A204.1 (cell line): ENCODE results near the gene POU2F3.
"Not testable (repeated sequence)": the region's sequence is repeated elsewhere in the genome, so short reads cannot be mapped to it uniquely, and the experiment has no call there.

Source experiments
- FAIRE-seq: peaks from 2 replicates; lab custom pipeline; 2012; peaks lifted over from hg19 to GRCh38; lab: Jason Lieb, UNC

POU2F3 gene

DNA sequence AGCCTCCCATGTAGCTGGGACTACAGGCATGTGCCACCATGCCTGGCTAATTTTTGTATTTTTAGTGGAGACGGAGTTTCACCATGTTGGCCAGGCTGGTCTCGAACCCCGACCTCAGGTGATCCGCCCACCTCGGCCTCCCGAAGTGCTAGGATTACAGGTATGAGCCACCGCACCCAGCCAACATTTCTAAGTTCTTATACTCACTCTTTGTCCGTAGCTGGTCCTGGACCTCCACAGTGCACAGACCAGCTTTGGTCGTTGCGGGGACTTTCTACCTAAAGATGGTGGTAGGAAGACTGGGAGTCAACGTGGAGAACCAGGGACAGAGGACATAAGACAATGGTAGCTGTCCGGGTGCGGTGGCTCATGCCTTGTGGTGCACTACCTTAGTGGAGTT is 13.4 kb downstream of the POU2F3 start:
- not testable (repeated sequence) for FAIRE-seq

DNA sequence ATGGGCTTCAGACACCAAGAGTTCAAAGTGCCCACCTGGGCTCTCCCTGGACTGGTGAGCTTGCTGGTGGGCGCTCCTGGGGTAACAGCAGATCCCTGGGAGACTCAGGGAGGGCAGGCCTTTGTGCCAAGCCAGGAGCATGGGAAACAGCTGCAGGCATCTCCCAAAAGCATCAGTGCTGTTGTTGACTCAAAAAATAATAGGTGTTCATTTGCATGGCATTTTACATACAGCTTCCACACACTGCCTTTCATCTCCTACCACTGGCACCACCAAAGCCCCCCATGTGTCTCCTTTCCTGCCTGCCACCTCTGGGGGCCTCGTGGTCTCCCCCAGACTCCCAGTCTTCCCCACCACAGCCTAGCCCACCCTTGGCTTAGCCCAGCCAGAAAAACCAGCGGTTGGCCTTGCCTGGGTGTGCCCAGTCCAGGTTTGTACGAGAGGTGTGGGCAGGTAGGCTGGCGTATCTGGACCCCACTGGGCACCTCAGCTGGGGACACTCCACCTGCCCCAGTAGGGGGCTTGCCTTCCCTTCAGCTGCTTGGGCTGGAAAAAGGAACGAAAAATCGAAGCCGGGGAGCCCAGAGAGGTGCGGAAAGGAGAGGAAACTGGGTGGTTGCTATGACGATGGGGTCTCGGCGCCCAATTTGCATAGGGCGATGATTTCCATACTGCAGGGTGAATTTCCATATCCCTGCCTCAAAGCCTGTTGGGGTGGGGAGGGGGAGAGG is 15.0 kb downstream of the POU2F3 start:
- no peak for FAIRE-seq

DNA sequence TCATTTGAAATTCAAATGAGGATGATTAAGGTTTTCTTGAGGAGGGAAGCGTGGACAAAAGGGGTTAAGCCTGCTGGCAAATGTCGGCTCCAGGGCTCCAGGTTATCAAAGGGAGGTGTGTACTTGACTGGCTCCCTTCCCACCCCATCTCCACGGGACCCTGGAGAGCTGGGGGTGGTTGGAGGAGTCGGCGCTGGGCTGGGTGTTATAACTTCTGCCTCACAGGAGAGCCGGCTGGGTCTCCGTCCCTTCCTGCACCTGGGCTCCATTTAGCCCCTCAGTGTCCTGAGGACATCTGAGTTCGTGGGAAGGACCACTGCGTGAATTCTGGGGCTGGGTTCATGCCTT is 15.6 kb downstream of the POU2F3 start:
- no peak for FAIRE-seq

DNA sequence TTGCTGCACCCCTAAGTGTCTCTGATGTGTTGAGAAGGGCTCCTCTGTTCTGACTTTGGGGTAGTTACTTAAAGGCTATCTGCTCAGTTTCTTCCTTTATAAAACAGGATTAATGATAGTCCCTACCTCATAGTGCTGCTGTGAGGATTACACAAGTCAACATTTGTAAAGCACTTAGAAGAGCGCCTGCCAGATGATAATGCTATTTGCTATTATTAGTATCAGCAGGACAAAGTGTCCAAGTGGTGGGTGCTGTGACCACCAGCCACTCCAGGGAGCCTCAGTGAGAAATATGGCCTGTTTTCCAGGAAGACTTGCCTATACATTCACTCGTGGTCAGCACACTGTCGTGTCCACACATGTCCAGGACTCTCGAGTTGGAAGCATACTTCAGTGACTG is 16.2 kb downstream of the POU2F3 start:
- FAIRE-seq, result no peak

DNA sequence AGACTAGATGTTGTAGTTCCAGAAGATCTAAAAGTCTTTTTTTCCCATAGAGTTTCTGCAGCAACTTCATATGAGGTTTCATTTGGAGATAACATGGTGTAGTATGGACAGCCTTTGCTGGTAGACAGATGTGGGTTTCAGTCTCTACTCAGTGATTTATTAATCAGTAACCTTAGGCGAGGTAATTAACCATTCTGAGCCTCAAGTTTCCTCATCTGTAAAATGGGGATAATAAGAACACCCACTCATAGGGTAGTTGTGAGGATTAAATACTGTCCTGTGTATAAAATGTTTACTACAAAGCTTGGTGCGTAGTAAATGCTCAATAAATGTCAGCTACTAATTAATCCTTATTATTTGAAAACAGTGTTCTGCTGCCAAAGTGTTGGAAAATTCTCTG is 16.8 kb downstream of the POU2F3 start:
- FAIRE-seq, result no peak

DNA sequence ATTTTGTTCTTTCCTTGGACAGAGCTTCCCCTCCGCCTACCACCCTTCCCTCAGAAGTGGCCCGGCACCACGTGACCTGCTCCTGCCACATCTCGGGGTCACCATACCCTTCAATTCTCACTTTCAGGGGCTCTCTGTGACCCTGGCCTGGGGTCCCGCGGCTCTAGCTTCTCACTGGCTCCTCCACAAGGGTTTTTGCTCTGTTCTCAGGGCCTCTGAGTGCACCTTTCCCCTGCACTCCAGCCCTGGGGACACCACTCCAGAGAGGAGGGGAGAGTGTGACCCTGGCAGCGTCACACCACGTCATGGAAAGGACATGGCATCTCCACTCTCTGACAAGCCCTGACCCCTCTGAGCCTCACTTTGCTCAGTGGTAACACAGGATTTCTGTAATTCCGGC is 17.4 kb downstream of the POU2F3 start:
- no peak for FAIRE-seq

DNA sequence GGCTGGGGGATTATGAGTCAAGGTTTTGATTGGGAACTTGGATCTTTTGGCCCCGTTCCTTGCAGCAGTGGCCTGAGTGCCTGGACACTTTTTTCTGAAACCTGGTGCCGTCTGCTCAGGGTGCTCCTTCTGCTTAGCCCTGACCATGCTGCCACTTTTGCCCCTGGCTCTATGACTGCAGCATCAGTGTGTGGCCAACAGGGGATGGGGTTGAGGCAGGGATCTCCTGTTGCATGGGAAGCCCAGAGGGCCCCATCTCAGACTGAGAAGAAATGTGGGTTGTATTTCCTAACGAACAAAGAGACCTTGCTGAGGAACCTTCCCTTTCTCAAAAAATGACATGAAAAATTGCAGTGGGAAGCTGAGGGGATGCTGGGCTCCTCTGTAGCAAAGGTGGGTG is 18.7 kb downstream of the POU2F3 start:
- FAIRE-seq, result no peak

DNA sequence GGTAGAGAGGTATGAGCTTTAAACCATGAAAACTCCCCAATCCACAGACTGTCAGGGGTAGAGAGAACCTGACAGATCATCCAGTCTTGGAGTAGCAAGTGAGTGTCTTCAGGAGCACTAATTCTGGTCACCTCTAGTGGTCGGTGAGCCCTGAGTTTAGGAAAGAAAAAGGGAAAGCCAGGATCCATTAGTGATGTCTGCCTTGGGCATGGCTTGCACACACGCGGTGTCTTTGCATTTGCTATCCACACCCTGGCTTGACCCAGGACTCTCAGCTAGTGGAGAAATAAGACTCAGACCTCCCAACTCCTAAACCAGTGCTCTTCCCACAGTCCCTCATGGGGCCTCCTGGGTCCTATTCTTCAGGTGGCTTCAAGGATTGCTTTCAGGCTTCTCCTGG is 19.3 kb downstream of the POU2F3 start:
- no peak for FAIRE-seq

DNA sequence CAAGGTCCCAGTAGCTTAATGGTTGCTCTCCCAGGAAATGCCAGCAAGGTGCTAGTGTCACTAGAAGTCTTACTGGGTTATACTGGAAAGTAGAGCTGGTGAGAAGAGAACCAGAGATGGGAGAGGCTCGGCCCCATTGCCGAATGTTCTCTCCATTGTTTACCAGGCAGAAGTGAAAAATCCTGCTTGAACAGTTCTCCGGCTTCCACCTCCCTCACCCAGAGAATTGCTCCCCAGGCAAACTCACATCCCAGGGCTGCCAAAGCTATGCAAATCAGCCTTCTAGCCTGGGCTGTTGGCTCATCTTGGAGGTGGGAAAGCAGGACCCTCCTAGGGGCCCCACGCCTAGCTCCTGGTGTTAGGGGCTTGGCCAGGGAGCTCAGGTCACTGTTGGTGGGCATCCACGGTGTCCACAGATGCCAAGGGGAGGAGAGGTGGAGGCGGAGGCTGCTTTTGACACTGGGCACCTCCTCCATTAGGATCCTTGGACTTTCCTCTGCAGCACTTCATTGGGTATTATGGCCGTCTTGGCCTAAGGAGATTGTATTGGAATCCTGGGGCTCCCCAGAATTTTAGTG is 20.1 kb downstream of the POU2F3 start:
- FAIRE-seq, result no peak

DNA sequence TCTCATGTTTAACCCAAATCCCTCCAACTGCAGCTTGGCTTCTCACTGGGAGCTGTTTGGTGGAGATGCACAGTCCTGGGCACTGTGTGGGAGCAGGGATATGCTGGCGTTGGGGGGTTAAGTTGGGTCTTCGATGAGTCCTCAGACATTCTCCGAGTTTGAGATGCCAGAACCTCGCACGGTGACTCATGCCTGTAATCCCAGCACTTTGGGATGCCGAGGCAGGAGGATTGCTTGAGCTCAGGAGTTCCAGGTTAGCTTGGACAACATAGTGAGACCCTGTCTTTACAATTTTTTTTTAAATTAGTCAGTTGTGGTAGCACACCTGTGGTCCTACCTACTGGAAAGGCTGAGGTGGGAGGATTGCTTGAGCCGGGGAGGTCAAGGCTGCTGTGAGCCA is 20.7 kb downstream of the POU2F3 start:
- FAIRE-seq, result no peak

DNA sequence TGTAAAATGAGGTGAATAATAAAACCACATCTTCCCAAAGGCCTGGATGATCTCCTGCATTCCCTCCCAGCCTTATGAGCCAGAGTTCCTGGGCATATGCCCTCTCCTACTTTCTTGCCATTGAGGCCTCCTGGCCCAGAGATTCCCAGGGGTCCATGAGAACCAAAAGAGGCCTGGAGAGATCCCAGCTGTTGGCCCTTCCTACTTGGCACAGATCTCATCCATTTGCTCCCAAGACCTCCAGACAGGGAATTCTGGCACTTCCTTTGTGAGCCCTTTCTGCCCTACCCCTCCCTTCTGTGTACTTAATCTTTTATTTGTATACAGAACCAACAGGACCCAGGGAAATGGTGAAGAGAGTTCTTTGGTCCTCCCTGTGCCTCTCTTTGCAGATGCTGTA is 21.4 kb downstream of the POU2F3 start:
- FAIRE-seq, result no peak

DNA sequence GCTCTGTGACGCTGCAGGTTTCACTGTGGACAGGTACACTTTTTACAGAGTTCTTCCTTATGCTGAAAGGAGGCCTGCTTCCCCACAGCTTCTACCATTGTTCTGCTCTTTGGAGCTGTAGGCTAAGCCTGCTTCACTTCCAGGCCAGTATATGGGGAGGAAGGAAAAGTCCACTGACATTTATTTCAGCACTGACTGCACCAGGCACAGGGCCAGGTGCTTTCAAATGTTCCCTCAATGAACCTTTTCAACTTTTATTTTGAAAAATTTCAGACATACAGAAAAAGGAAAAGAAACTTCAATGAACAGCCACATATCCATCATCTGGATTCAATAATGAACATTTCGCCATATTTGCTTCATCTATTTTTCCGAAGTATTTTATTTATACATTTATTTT is 22.0 kb downstream of the POU2F3 start:
- FAIRE-seq, result no peak

DNA sequence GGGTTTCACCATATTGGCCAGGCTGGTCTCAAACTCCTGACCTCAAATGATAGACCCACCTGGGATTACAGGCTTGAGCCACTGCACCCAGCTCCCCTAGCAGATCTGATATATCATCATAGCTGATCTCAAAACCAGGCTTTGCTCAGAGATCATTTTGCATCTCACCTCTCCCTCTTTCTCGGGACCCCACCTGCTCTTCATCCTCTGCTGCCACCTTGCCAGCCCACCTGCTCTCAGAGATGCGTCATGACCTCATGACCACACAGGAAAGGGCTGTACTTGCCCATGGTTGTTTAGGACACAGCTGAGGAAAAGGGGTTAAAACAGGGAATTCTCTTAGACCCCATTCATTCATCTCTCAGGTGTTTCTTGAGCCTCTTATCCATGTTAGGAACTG is 27.4 kb downstream of the POU2F3 start:
- FAIRE-seq, result no peak

DNA sequence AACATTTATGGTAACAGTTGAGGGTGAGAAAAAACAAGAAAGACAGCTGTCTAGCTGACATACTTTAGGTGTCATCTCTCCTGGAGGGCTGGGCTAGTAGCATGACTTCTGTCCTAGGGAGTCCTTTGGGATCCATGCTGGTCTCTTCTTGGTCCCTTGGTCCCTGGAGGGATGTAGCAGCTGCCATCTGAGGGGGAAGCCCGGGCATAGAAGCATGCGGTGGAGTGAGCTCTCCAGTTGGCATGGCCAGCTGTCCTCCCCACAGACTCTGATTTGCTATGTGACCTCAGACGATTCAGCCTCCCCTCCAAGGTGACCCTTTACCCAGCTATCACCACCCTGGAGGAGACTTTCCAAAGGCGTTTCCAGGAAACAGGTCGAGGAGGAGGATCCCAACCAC is 28.7 kb downstream of the POU2F3 start:
- FAIRE-seq, result no peak

DNA sequence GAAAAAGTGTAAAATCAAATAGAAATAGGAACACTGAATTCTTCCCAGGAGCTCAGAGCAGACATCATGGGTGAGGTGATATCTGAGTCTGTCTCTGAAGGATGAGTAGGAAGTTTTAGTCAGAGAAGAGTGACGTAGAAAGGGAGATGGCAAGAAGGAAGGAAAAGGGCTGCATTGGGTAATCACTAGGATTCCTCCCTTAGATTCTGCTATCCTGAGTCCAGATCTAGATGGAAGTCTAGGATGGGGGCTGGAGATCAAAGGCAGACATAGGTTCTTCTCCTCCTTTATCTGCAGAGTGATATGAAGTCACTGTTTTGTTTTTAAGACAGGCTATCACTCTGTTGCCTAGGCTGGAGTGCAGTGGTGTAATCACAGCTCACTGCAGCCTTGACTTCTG is 30.4 kb downstream of the POU2F3 start:
- no peak for FAIRE-seq

DNA sequence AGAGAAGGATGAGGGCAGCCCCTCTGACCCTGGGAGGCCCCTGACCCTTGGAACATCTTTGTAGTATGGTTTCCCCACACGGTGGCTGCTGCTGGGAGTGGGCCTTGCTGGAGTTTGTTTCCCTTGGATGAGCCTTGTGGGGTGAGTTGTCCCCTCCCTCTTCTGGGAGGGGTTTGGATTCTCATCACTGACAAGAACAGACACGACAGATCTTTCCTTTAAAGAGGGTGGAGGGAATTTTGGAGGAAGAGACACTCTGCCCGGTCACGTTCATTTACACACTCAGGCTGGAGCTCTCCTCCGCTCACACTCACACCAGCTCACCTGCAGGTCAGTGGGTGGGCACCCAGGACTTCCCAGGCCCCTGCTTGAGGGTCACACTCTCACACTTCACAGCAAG is 31.7 kb downstream of the POU2F3 start:
- FAIRE-seq, result no peak

DNA sequence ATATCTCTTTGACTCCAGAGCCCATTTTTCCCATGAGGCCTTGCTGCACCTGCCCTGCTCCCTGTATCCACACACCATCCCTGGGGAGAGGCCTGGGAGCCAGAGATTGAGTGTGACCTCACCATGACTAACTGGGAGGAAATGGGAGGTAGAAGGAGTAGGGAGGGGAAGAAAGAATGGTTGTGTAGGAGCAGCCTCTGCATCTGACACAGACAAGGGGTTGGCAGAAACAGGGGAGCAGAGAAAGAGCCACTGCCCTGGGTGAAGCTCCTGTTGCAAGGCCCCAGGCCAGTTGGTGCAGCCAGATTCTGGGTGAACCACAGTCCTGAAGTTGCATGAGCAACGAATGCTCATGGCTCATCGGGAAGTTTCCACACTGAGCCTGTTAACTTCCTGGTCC is 32.4 kb downstream of the POU2F3 start:
- no peak for FAIRE-seq

DNA sequence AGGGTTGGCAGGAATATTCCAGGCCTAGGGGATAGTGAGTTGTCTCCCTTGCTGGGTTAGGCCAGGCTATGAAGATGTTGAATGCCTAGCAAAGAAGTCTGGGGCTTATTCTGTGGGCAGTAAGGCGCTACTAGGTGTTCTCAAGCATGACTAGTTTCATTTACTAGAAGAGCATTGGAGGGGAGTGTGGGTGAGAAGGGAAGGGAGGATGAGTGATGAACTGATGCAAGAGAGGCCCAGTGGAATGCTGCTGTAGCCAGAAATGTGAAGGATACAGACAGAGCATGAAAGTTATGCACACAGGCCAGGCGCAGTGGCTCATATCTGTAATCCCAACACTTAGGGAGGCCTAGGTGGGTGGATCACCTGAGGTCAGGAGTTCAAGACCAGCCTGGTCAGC is 33.5 kb downstream of the POU2F3 start:
- FAIRE-seq, result no peak

DNA sequence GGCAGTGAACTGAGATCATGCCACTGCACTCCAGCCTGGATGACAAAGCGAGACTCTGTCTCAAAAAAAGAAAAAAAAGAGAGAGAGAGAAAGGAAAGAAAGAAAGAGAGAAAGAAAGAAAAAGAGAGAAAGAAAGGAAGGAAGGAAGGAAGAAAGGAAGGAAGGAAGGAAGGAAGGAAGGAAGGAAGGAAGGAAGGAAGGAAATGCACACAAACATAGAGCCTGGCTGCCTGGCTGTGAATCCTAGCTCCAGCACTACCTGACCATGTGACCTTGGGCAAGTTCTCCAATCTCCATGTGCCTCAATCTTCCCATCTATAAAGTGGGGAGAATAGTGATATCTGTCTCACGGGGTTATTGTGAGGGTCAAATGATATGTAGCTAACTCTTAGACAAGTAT is 34.0 kb downstream of the POU2F3 start:
- FAIRE-seq, result not testable (repeated sequence)

DNA sequence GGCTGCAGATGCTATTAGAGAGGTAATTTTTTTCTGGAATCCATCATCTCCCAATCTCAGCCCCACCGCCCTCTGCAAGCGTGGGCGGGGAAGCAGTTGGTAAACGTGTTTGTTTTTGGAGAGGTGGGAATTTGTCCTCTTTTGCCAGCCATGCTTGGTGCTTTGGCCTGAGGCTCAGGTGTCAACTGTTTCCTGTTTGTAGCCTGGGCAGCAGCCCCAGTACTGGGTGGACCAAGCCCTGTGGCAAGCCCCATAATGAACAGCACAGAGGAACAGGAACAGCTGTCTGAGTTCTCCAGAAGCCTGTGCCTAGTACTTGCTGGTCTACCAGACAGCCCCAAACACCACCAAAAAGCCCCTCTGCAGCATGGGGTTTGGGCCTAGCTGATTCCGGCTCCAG is 39.6 kb downstream of the POU2F3 start:
- FAIRE-seq, result no peak

DNA sequence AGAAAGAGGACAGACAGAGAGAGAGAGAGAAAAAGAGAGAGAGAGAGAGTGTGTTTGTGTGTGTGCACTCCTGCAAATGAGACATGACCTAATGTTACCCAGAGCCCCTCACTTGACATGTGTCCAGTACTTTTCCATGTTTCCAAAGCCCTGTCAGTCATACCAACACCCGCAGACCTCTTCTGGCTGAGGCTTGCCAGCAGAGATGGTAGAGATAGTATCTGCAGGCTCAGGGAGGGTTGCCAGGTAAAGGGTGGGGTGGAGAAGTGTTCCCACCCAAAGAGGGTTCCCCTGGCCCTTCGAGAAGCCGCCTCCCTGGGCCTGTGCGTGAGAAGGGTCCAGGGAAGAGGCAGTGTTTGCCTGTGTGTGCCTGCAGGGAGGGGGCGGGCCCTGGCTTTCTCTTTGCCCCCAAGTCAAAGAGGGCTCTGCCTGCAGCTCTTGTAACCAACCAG is 40.7 kb downstream of the POU2F3 start:
- FAIRE-seq, result no peak

DNA sequence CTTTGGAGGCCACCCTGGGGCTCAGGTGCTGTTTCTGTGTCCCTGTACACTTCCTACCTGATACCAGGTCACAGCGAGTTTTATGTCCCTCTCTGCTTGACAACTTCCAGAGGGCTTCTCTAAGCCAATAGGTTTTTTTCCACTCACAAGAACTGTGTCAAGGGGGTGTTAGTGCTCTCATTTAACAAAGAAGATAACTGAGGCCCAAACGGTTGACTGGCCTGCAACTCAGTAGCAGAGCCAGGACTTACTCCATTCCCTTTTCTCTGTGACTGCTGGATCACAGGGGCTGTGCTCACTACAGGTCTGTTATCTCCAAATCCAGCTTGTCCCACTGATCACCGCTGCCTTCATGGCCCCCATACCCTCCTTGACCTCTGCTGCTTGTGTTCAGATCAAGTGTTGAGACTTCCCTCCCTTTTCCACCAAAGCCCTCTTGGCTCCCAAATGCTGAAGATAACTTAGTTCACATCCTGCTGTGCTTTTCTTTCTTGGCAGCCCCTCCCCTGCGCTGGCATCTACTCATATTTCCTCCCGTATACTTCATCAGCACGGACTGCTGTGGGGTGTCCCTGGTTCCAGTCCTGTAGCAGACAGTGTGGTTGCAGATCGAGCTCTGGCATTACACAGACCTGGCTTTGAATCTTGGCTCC is 41.3 kb downstream of the POU2F3 start:
- no peak for FAIRE-seq

DNA sequence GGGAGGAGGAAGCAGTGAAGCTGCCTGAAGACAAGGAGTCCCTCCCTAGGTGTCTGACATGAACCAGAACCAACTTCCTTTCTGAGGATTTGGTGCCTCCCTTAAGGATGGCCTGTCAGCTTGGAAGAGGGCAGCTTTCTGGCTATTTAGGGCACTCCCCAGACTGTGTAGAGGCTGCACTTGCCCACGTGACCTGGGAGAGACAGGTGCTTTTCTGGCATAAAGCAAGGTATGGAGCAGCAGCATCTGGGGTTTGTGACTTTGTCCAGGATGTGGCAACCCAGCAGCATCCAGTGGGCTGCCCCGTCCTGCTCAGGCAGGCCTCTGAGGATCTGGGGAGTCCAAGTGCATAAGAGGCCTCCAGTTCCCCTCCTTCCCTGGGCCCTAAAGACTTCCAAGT is 43.2 kb downstream of the POU2F3 start:
- no peak for FAIRE-seq

DNA sequence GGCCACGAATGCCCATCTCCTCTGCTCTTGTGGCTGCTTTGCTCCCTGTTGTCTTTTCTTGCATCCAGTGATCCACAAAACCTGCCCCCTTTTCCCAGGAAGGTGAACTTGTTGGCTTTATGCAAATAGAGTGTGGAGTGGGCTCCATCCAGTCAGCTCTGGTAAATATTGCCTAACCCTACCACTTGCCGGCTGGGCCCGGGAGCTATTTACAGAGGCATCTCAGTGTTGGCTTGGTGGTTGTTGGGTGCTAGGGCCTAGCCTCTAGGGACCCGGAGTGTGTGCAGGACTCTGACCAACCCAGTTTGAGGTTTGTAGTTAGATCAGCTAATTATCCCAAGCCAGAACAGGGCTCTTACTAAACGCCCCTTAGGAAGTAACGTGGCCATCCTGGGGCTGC is 44.3 kb downstream of the POU2F3 start:
- no peak for FAIRE-seq
